ENCODE measurements around the gene SPDYE4. TPM values are rescaled to one million over a fixed set of nuclear protein-coding genes. Genes with fewer than 3 reads are reported as not detected.

SPDYE4 gene
- total and polyA plus RNA-seq, 9 donors, result not detected

GRCh38 chr17:8713315-8713714 lies 45.0 kb downstream of the SPDYE4 start:
- no peak for DNase-seq
- Histone ChIP-seq H3K4me1 (ENCODE audit: insufficient read depth) (peaks cover 3% of the 10 kb centered on the region), H3K27ac (no peak overlapping the region), H3K9me3 (no peaks in the 10 kb centered on the region), H3K36me3 (no peaks in the 10 kb centered on the region), H3K27me3 (no peaks in the 10 kb centered on the region), H3K4me3 (no peak overlapping the region)
- WGBS, 3 donors, result 57 to 81% (median 73%) methylated on average over 3 of the region's 3 CpGs
- intact Hi-C loops (cut with DNase I), result no loop called here
- no peak for TF ChIP-seq POLR2A (IDR thresholded peaks at IDR 0.05)
- TF ChIP-seq, protein P1, sequence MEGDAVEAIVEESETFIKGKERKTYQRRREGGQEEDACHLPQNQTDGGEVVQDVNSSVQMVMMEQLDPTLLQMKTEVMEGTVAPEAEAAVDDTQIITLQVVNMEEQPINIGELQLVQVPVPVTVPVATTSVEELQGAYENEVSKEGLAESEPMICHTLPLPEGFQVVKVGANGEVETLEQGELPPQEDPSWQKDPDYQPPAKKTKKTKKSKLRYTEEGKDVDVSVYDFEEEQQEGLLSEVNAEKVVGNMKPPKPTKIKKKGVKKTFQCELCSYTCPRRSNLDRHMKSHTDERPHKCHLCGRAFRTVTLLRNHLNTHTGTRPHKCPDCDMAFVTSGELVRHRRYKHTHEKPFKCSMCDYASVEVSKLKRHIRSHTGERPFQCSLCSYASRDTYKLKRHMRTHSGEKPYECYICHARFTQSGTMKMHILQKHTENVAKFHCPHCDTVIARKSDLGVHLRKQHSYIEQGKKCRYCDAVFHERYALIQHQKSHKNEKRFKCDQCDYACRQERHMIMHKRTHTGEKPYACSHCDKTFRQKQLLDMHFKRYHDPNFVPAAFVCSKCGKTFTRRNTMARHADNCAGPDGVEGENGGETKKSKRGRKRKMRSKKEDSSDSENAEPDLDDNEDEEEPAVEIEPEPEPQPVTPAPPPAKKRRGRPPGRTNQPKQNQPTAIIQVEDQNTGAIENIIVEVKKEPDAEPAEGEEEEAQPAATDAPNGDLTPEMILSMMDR (IDR thresholded peaks at IDR 0.05), result no peak
- no peak for TF ChIP-seq EP300 (IDR thresholded peaks at IDR 0.05)

DNA sequence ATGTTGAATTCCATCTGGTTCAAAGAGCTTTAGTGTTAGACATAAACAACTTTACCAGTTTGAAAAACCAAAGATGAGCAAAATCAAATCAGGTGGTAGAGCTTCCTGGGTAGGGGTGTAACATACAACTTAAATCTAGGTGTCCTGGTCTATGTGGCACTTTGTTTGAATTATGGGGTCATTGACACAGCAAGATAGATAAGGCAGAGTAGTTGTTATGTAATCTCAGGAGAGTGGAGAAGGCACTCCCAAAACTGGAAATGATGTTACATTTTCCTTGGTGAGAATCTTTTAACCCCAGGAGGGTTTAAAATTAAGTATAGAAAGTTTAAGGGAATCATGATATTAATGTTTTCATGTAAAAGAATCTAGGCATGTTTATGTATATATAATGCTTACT lies 45.6 kb downstream of the SPDYE4 start:
- Histone ChIP-seq H3K27me3 (no peaks in the 10 kb centered on the region), H3K36me3 (no peaks in the 10 kb centered on the region), H3K4me1 (ENCODE audit: insufficient read depth) (peaks cover 5% of the 10 kb centered on the region), H3K4me3 (no peak overlapping the region), H3K9me3 (no peaks in the 10 kb centered on the region), H3K27ac (no peak overlapping the region)
- TF ChIP-seq, protein P1 (IDR thresholded peaks at IDR 0.05), result no peak
- no peak for TF ChIP-seq EP300 (IDR thresholded peaks at IDR 0.05)
- no peak for TF ChIP-seq POLR2A (IDR thresholded peaks at IDR 0.05)
- intact Hi-C loops (cut with DNase I), result no loop called here
- no peak for DNase-seq

DNA sequence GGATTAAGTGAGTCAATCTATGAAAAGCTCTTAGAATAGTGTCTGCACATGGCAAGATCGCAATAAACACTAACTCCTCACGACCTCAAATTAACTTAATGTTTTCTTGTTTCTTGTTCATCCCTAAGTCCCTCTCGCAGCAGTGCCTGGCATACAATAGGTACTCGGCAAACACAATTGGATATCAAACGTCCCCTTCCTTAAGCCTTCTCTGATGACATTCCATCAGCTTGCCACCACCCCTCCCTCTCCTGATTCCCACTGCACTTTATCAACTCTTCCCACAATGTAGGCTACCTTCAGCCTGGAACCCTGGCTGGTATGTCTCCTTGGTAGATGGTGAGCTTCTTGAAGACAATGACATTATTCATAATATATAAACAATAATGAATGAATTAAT lies 47.1 kb downstream of the SPDYE4 start:
- H3K4me1 ChIP-seq (ENCODE audit: insufficient read depth), result peaks cover 8% of the 10 kb centered on the region
- no peaks in the 10 kb centered on the region for H3K36me3 ChIP-seq
- 87 to 93% (median 90%) methylated on average over 5 of the region's 5 CpGs for WGBS, 3 donors
- no peak overlapping the region for H3K27ac ChIP-seq
- no peak for TF ChIP-seq POLR2A (IDR thresholded peaks at IDR 0.05)
- no peak overlapping the region for H3K4me3 ChIP-seq
- H3K27me3 ChIP-seq, result no peaks in the 10 kb centered on the region
- DNase-seq, result no peak
- intact Hi-C loops (cut with DNase I), result no loop called here
- no peaks in the 10 kb centered on the region for H3K9me3 ChIP-seq

DNA sequence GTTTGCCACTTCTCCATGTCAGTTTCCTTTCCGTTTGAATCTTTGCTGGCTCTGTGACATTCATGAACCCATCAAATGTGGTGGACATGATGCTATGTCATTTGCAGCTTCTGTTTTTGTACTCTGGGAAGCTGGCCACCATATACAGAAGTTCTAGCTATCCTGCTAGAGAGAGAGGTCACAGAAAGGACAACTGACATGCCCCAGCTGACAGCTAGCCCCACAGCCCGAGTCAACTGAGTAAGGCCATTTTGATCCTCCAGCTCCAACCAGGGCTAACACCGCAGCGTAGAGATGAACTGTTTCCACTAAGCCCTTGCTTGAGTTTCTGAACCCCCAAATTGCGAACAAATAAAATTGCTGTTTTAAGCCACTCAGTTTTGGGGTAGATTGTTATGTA lies 47.5 kb downstream of the SPDYE4 start:
- no peak for DNase-seq
- WGBS, 3 donors, result 76 to 84% (median 80%) methylated on average over 5 of the region's 5 CpGs
- Histone ChIP-seq H3K9me3 (no peaks in the 10 kb centered on the region), H3K4me1 (ENCODE audit: insufficient read depth) (peaks cover 8% of the 10 kb centered on the region), H3K27ac (no peak overlapping the region), H3K4me3 (no peak overlapping the region), H3K36me3 (no peaks in the 10 kb centered on the region), H3K27me3 (no peaks in the 10 kb centered on the region)
- intact Hi-C loops (cut with DNase I), result no loop called here
- TF ChIP-seq EP300 (IDR thresholded peaks at IDR 0.05), result no peak
- TF ChIP-seq, protein P1 (IDR thresholded peaks at IDR 0.05), result no peak
- TF ChIP-seq POLR2A (IDR thresholded peaks at IDR 0.05), result no peak

- WGBS, 3 donors, result 20 to 68% (median 43%) methylated on average over 1 of the region's 1 CpG
- TF ChIP-seq POLR2A (IDR thresholded peaks at IDR 0.05) (no peak), EP300 (IDR thresholded peaks at IDR 0.05) (no peak)
- TF ChIP-seq, protein P1 (IDR thresholded peaks at IDR 0.05), result no peak
- Histone ChIP-seq H3K4me3 (no peak overlapping the region), H3K4me1 (ENCODE audit: insufficient read depth) (peaks cover 8% of the 10 kb centered on the region), H3K27ac (no peak overlapping the region), H3K9me3 (no peaks in the 10 kb centered on the region), H3K36me3 (no peaks in the 10 kb centered on the region), H3K27me3 (no peaks in the 10 kb centered on the region)
- intact Hi-C loops (cut with DNase I), result no loop called here
- DNase-seq, result no peak
Measured at GRCh38 chr17:8709006-8709405, 49.3 kb downstream of the SPDYE4 start.
